Measurements from ENCODE around the gene MUC4. TPM values are rescaled to one million over a fixed set of nuclear protein-coding genes. Genes with fewer than 3 reads are reported as not detected.

MUC4 gene
- polyA plus RNA-seq, 1 of the 3 experiments (the other 2 are of a cell fraction): 0.07 TPM

GRCh38 chr3:195845483-195845882 lies 33.8 kb upstream of the MUC4 start (continued):
- TF ChIP-seq, protein P1, sequence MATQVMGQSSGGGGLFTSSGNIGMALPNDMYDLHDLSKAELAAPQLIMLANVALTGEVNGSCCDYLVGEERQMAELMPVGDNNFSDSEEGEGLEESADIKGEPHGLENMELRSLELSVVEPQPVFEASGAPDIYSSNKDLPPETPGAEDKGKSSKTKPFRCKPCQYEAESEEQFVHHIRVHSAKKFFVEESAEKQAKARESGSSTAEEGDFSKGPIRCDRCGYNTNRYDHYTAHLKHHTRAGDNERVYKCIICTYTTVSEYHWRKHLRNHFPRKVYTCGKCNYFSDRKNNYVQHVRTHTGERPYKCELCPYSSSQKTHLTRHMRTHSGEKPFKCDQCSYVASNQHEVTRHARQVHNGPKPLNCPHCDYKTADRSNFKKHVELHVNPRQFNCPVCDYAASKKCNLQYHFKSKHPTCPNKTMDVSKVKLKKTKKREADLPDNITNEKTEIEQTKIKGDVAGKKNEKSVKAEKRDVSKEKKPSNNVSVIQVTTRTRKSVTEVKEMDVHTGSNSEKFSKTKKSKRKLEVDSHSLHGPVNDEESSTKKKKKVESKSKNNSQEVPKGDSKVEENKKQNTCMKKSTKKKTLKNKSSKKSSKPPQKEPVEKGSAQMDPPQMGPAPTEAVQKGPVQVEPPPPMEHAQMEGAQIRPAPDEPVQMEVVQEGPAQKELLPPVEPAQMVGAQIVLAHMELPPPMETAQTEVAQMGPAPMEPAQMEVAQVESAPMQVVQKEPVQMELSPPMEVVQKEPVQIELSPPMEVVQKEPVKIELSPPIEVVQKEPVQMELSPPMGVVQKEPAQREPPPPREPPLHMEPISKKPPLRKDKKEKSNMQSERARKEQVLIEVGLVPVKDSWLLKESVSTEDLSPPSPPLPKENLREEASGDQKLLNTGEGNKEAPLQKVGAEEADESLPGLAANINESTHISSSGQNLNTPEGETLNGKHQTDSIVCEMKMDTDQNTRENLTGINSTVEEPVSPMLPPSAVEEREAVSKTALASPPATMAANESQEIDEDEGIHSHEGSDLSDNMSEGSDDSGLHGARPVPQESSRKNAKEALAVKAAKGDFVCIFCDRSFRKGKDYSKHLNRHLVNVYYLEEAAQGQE (IDR thresholded peaks at IDR 0.05; ENCODE audit: low read depth, low read length): no peak
- TF ChIP-seq MXI1 (IDR thresholded peaks at IDR 0.05; ENCODE audit: low read depth, low read length): no peak
- TF ChIP-seq, protein P2, sequence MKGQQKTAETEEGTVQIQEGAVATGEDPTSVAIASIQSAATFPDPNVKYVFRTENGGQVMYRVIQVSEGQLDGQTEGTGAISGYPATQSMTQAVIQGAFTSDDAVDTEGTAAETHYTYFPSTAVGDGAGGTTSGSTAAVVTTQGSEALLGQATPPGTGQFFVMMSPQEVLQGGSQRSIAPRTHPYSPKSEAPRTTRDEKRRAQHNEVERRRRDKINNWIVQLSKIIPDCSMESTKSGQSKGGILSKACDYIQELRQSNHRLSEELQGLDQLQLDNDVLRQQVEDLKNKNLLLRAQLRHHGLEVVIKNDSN (IDR thresholded peaks at IDR 0.05; ENCODE audit: borderline replicate concordance, low read depth): no peak
- no peak for TF ChIP-seq NRF1 (IDR thresholded peaks at IDR 0.05; ENCODE audit: low read depth, low read length)
- no peak for TF ChIP-seq EZH2phosphoT487 (IDR thresholded peaks at IDR 0.05; ENCODE audit: borderline replicate concordance, low read depth)
- TF ChIP-seq PBX3 (IDR thresholded peaks at IDR 0.05): no peak
- TF ChIP-seq MEF2A (IDR thresholded peaks at IDR 0.05; ENCODE audit: borderline replicate concordance, low read depth): no peak

- no peak overlapping the region for H3K4me2 ChIP-seq
- H3F3A ChIP-seq (replicated peaks; ENCODE audit: insufficient read depth): no peaks in the 10 kb centered on the region
- H3K36me3 ChIP-seq (replicated peaks in 1 of 2; ENCODE audit: control insufficient read depth in 1 of 2, insufficient read depth in 2 of 2, low read length in 1 of 2): no peaks in the 10 kb centered on the region
- H3K9ac ChIP-seq: no peak overlapping the region
- no peak overlapping the region for H2AFZ ChIP-seq (ENCODE audit: low read depth)
- no peak overlapping the region for H3K4me3 ChIP-seq (ENCODE audit: low read depth in 2 of 2, low read length in 1 of 2)
- ChIA-PET CTCF (interaction anchor here (1.0 to 1.4 kb wide), 2 partner anchors 9 to 15 kb away, joined by 4 to 5 read pairs; no protein-coding TSS in a partner anchor), POLR2A (no interaction called here)
- no peaks in the 10 kb centered on the region for H3K9me2 ChIP-seq
- H3K4me1 ChIP-seq (ENCODE audit: control insufficient read depth in 1 of 2, insufficient read depth in 2 of 2, low read depth in 1 of 2, low read length in 1 of 2): peaks cover 0 to under 1% of the 10 kb centered on the region in 2 experiments; a peak in 1 of 4 replicates
- no peak overlapping the region for H3K27ac ChIP-seq (ENCODE audit: low read depth in 2 of 2, low read length in 1 of 2)
- H3K9me3 ChIP-seq: no peaks in the 10 kb centered on the region
- no peaks in the 10 kb centered on the region for H4K20me1 ChIP-seq (ENCODE audit: insufficient read depth)
- no peak for DNase-seq
- H3K79me2 ChIP-seq (ENCODE audit: insufficient read depth): no peaks in the 10 kb centered on the region
- TF ChIP-seq ELF1 (IDR thresholded peaks at IDR 0.05) (no peak), JUND (IDR thresholded peaks at IDR 0.05) (no peak), EP300 (IDR thresholded peaks at IDR 0.05; ENCODE audit: borderline replicate concordance in 1 of 2, low read depth in 1 of 2, low read length in 1 of 2) (no peak)
- H3K27me3 ChIP-seq (ENCODE audit: insufficient read depth): peaks cover 4% of the 10 kb centered on the region
- WGBS (ENCODE audit: low lambda C conversion rate): 83% methylated on average over 7 of the region's 7 CpGs
These were observed 33.0 kb upstream of the MUC4 start for GRCh38 chr3:195844671-195845218.
